Urothelium cell line (cell line): Measurements from ENCODE around the gene AMELY.
"Not testable (repeated sequence)": the region's sequence is repeated elsewhere in the genome, so short reads cannot be mapped to it uniquely, and the experiment has no call there.

Experiments used
- DNase-seq: peaks from one replicate; pipeline ENCODE4 v3.0.0; 2011; ENCODE audit warnings: low spot score, mixed read lengths
- FAIRE-seq: peaks from 2 replicates; lab custom pipeline; 2011; peaks lifted over from hg19 to GRCh38; lab: Jason Lieb, UNC

AMELY gene, protein sequence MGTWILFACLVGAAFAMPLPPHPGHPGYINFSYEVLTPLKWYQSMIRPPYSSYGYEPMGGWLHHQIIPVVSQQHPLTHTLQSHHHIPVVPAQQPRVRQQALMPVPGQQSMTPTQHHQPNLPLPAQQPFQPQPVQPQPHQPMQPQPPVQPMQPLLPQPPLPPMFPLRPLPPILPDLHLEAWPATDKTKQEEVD

GRCh38 chrY:6911253-6911881 is at the start of gene AMELY:
AMELY (minus strand) TSS chrY:6911752; CDS start chrY:6872608, 39,144 bp downstream.
- DNase-seq: no peak
- FAIRE-seq: no peak

DNA sequence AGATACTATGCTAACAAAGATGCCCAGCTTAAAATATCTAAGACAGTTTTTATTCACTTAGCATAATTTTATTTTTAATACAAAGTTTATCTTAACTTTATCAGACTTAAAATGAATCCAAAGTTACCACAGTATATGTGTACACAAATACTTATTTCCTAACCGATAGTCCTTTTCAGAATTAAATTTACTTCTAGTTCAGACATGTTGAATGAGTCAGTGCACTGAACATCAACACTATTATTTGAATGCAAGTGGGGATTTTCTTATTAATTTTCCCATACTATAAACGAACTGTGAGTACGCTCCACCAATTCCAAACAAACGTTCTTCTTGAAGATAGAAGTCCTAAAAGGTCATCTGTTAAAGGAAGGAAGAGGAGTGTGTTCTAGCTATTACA is 38.4 kb upstream of the AMELY start:
- DNase-seq (no peak), FAIRE-seq (no peak)

DNA sequence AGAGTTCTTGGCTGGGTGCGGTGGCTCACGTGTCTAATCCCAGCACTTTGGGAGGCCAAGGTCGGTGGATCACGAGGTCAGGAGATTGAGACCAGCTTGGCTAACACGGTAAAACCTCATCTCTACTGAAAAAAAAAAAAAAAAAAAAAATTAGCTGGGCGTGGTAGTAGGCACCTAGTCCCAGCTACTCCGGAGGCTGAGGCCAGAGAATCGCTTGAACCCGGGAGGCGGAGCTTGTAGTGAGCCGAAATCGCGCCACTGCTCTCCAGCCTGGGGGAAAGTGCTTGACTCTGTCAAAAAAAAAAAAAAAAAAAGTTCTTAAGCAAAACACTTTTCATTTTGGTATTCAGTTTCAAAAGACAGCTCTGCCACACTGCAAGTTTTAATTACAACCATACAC is 36.8 kb upstream of the AMELY start:
- FAIRE-seq (no peak), DNase-seq (no peak)

- no peak for DNase-seq
- FAIRE-seq: no peak
Measured at GRCh38 chrY:6947695-6948094, 36.1 kb upstream of the AMELY start.

DNA sequence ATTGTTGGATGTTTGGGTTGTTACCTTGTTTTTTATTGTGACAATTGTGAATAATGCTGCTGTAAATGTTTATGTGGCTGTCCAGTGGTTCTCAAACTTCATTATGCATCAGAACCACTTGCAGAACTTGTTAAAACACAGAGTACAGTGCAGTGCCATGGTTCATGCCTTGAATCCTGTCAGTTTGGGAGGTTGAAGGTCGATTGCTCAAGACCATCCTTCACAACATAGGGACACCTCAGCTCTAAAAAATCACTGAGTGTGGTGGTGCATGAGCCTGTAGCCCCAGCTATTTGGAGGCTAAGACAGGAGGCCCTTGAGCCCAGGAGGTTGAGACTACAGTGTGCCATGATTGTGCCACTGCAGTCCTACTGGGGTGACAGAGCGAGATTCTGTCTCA is 23.9 kb upstream of the AMELY start:
- DNase-seq (no peak), FAIRE-seq (no peak)

DNA sequence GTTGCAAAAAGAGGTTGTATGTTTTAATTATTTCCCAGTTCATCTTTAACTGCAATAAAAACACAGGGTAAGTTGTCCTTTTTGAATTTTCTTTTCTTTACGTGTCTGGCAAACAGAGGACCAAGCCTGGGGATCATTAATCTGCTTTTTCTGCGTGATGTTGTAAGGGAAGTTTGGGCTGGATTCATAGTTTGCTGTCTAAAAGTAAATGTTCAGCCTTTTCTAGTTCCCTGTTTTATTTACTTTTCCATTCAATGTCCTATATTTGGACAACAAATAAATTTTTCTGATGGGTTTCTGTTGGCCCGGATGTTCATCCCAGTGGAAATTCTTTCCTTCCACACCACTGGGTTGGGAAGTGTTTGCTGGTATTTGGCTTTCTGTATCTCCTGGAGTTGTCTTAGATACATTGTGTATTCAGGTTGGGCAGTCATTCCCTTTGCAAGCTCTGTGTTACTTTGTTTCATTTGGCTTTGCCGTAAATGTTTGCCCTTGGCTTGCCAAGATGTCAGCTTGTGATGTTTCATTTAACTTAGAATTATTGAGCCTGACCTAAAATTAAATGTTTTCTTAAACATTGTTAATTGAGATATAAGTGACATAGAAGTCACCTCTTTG is 20.3 kb upstream of the AMELY start:
- DNase-seq: no peak
- FAIRE-seq: no peak

GRCh38 chrY:6929237-6929636 is 17.7 kb upstream of the AMELY start:
- FAIRE-seq (no peak), DNase-seq (no peak)

- FAIRE-seq: no peak
- DNase-seq: no peak
Measured at GRCh38 chrY:6928265-6928664, 16.7 kb upstream of the AMELY start.

DNA sequence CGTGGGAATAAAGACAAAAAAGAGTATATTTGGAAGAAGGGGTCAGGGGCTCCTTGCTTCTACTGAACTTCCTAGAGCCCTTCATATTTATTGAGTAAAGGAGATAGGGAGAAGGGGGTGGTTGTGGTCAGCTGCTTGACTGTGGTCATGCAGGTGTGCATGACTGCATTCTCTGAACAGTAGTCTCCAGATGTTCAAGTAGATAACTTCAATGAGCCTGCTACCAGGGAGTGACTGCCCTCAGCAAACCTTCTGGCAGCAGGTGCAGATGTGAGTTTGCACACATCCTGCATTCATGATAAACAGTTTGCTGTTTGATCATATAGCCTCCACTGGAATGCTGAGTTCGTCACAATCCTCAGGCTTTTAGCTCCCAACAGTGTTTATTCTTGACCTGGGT is 9.5 kb upstream of the AMELY start:
- no peak for DNase-seq
- FAIRE-seq: no peak

DNA sequence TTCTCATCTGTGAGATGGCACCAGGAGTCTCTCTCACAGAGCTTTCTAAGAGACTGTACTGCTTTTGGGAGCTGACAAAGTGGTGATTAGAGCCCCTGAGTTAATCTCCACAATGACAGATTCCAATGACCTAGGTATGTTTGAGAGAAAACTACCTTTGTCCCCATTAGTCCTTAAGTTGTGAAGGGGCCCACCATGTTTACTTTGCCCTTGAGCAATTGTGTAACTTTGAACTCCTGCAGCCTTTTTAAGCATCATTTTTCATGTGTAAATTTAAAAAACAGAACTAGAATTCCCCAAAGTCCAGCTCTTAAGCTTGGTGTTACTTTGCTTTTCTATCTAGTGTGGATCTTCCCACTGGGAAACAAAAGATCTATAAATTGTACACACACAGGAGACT is 1.8 kb upstream of the AMELY start:
- no peak for FAIRE-seq
- no peak for DNase-seq

GRCh38 chrY:6910372-6911252 is 940 bp downstream of the AMELY start, which contains the start of gene TBL1Y:
TBL1Y (plus strand) TSS chrY:6910697; CDS start chrY:7025085, 114,388 bp downstream.
- FAIRE-seq (no peak), DNase-seq (no peak)

DNA sequence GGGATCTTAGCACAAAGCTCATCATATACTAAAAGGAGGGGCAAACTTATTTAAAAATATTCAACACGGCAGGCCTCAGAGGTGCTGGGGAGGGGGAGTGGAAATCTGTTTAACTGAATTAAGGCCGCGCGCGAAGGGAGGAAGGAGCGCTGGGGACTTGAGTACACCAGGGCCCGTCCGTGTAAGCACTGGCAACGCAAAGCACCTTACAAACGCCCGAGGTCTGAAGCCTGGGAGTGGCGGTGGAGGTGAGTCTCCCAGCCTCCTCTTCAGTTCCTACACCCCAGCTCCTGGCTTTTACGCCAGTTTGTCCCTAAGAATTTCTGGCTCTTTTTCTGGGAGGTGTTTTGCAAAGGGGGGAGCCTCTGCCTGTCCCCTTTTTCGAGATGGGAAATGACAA is 1.7 kb downstream of the AMELY start:
- FAIRE-seq (no peak), DNase-seq (no peak)

DNA sequence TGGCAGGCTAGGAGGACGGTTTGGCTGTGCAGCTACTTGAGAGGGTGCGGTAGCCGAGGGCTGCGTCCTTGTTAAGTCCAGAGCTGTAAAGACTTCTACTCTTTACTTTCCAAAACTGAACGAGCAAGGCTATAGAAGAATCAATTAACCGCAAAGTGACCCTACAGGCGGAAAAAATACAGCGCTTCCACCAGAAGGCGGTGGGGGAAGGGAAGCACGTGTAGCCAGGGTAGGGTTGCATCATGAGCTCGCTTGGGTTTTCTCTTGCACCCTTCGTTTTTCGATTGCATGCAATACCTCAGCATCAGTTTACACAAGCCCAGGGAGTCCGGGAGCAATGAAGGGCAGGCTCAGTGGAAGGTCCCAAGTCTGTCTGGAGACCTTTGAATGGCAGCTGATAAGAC is 2.4 kb downstream of the AMELY start:
- no peak for FAIRE-seq

GRCh38 chrY:6908021-6908420 is 3.5 kb downstream of the AMELY start:
- DNase-seq, FAIRE-seq: not testable (repeated sequence)

More for the DNA sequence above, 2.4 kb downstream of the AMELY start:
- DNase-seq: no peak

GRCh38 chrY:6907591-6907990 is 4.0 kb downstream of the AMELY start:
- DNase-seq (no peak), FAIRE-seq (no peak)

DNA sequence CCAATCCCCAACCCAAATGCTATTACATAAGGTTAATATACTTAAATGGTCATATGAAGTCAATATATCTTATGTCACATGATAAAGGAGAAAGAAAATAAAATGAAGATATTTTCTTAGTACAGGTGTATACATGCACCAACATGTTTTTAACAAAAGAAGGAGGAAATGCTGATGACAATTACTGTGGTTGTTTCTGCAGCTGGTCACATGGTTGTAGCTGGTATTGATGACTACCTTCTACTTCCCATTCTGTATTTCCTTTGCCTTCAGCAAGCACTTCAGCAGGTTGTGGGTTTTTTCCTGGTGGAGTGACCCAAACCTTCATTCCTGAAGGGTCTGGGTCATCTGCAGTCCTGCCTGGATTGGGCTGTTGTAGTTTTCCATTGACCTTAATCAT is 9.4 kb downstream of the AMELY start:
- FAIRE-seq, DNase-seq: not testable (repeated sequence)

DNA sequence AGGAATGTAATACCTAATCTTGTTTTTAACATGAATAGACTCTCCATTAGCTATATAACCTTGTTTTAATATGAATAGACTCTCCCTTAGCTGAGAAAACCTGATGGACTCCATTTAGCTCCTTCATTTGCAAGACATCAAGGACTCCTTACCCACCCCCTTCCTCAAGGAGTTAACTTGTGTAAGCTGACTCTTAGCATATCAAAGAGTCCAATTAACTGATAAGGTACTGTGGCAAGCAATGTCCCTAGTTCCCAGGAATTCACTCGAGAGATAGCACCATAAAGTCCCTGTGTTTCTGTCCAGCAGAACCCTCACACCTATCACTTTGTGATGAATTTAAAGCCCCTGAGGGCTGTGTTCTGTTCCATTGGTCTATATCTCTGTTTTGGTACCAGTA is 16.3 kb downstream of the AMELY start:
- no peak for DNase-seq

GRCh38 chrY:6894496-6894895 is 17.1 kb downstream of the AMELY start:
- DNase-seq: no peak
- no peak for FAIRE-seq

More for the DNA sequence above, 16.3 kb downstream of the AMELY start:
- no peak for FAIRE-seq

- DNase-seq (no peak), FAIRE-seq (no peak)
Measured at GRCh38 chrY:6849384-6849783, 62.2 kb downstream of the AMELY start.

- not testable (repeated sequence) for FAIRE-seq, DNase-seq
Measured at GRCh38 chrY:6842650-6843049, 68.9 kb downstream of the AMELY start.
